GM21526 (cell line): ENCODE results near the gene PIK3CA.

ENCODE experiments used
- ATAC-seq: cut with Tn5 transposase; IDR thresholded peaks from one replicate; pipeline ENCODE4 v1.9.1; 2021; ENCODE audit warnings: moderate library complexity; ENCODE audit not compliant: unreplicated experiment, low FRiP score

PIK3CA gene

GRCh38 chr3:179156170-179156569 lies 8.0 kb downstream of the PIK3CA start:
- ATAC-seq: no peak

DNA sequence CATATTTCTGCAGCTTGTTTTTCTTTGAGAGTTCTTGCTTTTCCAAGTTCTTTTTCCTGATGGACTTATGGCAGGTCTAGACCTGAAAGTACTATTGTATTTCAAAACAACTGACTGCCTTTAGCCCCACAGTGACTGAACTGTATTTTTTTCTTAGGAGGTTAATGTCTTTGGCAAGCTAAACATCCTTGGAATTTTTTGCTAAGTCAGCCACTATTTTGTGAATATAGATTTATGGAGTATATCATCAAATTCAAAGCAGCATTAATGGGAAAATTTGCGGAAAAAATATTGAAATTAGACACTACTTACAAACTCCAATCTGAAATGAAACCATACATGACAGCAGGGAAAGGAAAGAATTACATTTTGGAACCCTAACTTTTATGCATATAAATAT lies 8.6 kb downstream of the PIK3CA start:
- ATAC-seq: no peak

GRCh38 chr3:179158336-179159039 lies 10.3 kb downstream of the PIK3CA start:
- no peak for ATAC-seq

GRCh38 chr3:179163503-179163902 lies 15.3 kb downstream of the PIK3CA start:
- ATAC-seq: no peak

DNA sequence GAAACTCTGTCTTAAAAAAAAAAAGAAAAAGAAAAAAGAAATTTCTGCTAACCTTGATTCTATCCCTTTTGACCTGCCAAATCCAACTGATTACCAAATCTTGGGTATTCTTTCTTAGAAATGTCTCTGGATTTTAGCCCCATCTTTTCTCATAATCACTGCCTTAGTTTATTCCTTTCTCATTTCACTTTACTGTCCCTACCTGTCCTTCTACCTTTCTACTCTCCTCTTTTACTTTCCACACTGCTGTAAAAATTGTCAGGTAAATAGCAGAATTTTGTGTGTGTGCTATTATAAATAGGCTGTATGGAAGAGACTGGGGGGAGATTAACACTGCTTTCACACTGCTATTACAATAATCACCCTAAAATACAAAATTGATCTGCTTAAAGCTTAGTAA lies 16.7 kb downstream of the PIK3CA start:
- ATAC-seq: no peak

GRCh38 chr3:179166561-179167201 lies 18.5 kb downstream of the PIK3CA start:
- ATAC-seq: no peak

DNA sequence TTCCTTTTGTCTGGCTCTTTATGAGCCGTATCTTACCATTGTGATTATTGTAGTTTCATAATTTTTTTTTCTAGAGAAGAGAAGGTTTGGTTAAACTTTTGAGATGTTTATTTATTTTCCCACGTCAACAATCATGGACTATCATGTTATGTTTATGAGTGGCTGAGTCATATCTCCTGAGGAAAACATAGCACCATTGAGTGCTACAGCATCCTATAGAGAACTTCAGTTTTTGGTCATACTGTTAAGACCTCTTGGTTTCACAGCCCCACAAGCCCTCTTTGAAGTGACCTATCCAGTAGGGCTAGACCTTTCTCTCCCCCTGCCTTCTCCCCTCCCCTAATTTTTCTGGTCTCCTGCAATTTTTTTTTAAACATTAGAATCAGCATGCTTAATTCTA lies 20.8 kb downstream of the PIK3CA start:
- no peak for ATAC-seq

DNA sequence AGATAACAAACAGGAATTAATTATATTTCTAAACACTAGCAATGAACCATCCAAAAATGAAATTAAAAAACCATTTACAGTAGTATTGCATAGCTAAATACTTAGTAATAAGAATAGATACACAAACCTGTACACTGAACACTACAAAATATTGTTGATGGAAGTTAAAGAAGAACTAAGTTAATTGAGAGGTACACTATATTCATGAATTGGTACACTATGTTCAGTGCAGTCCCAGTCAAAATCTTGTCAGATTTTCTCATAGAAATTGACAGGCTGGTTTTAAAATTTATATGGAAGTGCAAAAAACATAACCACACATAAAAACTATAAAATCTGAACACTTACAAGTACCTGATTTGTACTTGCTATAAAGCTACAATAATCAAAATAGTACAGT lies 24.4 kb downstream of the PIK3CA start:
- ATAC-seq: no peak

DNA sequence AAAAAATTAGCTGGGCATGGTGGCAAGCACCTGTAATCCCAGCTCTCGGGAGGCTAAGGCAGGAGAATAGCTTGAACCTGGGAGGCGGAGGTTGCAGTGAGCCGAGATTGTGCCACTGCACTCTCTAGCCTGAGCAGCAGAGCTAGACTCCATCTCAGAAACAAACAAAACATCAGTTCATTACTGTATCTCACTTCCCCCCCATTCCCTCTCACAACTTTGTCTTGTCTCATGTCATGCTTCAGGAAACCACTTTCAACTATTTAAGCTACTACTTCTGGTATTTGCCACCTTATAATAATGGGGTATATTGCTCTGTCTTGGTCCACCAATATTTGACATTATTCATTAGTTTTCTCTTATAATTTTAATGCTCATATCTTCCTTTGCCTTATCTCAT lies 26.2 kb downstream of the PIK3CA start:
- ATAC-seq: peak; percentile 66

DNA sequence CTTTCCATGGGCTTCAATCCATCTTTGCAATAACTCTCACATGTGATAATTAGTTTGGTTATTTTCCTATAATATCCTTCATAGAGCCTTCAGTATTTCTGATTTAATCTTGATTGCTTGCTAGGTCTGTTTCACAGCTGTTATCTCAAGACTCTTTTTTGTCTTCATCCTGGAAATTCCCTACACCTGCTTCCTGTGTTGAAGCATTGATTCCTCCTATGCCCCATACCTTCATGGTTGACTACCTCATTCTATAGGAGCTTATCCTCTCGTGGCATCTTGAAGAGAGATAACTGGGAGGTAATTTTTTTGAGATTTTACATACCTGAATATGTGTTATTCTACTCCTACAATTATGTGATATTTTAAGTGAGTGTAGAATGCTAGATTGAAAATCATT lies 26.7 kb downstream of the PIK3CA start:
- ATAC-seq: no peak

DNA sequence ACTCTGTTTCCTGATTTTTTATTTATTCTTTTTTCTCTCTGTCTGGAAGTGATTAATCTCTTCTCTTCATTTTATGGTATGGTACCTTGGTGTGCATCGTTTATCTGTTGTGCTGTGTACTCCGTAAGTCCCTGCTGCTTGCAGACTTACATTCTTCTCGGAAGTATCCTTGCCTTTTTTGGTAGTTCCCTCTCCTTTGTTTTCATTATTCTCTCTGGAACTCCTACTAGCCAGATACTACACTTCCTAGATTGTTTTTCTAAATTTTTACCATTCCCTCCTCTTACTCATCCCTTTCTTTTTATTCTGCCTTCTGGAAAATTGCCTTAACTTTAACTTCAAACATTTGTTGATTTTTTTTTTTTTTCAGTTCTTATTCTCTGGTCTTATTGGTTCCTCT lies 27.2 kb downstream of the PIK3CA start:
- ATAC-seq: no peak

DNA sequence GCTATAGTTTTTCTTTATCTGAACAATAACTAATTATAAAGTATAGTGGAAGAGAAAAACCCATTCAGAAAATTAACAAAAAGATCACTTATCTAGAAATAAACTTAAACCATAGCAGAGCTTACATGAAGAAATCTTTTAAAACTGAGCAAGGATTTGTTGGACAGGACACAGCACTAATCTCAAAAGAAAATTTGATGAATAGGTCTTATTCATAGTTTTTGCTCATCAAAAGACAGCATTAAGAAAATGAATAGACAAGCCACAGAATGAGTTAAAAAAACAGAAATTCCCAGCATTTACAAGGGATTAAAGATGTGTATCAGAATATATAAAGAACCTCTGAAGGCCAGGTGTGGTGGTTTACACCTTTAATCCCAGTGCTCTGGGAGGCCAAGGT lies 29.5 kb downstream of the PIK3CA start:
- ATAC-seq: no peak

DNA sequence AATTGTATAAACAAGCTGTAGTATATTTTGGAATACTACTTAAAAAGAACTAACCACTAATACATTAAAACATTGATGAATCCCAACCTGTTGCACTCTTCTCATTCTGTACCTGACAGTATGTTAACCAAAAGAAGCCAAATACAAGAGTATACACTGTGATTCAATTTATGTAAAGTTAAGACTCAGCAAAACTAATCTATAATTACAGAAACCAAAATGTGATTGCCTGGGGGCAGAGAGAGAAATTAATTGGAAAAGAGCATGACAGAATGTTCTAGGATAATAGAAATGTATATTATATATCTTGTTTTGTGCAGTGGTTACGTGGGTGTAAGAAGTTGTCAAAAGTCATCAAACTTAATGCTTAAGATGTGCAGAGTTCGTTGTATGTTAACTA lies 31.1 kb downstream of the PIK3CA start:
- ATAC-seq: no peak

DNA sequence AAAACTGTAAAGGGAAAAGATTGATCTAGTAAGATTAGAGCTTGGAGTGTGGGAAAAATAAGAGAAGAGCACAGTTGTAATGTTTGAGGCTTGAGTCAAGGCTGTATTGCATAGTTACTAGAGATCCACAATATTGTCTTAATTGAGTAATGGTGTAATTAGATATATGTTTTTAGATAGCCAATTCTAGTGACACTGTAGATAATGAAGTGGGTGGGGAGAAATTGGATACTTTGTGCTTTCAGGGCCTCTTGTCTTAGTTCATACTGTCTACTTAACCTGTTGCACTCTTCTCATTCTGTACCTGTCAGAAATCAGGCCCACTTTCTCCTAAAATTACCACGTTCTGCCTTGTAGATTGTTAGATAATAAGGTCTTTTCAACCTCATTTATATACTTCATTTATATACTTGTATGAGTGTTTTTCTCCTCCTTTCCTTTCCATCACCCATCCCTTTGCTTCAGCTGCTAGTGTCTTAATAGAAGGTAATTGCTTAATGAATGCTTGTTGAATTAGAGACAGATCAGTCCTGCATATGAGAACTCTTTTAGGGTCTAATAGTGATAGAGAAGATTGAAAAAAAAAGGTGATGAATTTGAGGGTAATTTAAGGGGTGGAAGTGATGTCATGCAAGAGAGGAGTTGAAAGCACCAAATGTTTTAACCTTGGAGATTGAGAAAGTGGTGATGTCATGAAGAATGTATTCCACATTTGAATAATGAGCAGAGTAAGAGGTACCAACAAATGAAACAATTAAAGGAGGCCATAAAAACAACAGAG lies 32.0 kb downstream of the PIK3CA start:
- ATAC-seq: no peak

GRCh38 chr3:179181021-179181472 lies 32.9 kb downstream of the PIK3CA start:
- ATAC-seq: peak; percentile 64

DNA sequence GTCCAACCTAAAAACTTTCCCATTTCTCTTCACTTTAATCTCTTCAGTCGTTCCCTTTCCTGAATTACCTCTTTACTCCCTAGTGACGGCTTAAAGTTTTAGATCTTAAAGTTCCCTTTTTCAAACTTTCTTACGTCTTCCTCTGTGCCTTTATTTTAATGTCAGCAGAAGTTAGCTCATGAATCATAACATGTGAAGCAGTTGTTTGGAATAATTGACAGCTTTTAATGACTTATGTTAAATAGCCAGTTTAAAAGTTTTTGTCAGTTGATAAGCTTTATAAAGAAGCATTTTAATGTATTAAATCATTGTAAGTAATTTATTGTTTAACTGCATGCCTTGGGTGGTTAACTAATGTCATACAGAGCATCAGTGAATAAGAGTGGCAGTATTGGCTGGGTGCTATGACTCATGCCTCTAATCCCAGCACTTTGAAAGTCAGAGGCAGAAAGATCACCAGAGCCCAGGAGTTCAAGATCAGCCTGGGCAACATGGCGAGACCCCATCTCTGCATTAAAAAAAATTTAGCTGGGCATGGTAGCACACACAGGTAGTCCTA lies 33.9 kb downstream of the PIK3CA start:
- ATAC-seq: no peak

DNA sequence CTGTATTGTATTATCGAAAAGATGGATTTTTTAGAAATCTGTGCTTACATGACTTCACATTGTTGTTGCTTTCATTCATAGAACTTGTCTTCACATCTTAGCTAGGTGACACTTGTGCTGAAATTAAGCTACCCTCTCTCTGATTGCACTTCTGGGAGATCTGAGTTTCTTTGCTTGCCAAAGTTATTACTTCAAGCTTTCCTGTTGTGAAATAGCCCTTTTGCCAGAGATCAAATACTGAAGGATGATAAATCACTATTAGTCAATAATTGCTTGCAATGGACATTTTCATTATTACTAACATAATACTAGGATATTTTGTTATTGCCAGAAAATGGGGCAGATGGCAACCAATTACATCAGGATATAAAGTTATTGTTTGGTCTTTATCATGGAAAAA lies 34.7 kb downstream of the PIK3CA start:
- no peak for ATAC-seq

- no peak for ATAC-seq
These were observed 36.7 kb downstream of the PIK3CA start for GRCh38 chr3:179184826-179185225.

DNA sequence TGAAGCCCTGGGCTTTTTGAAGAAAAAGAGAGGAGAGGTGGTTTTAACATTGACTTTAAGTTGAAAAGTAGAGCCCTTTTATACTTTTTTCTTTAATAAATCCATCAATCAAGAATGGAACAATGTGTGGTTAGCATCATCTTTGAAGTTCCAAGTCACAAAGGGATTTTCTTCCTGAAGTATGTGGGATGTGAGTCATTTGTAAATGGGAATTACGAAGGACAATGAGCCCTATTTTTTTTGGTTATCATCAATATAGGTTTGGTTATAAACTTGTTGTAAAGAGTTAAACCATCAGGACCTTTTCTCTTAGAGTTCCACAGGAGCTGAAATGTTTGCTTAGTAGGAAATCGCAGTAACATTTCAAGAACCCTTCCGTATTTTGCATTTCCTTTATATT lies 38.3 kb downstream of the PIK3CA start:
- ATAC-seq: no peak

- no peak for ATAC-seq
These were observed 41.6 kb downstream of the PIK3CA start for GRCh38 chr3:179189759-179190158.

- no peak for ATAC-seq
These were observed 42.4 kb downstream of the PIK3CA start for GRCh38 chr3:179190581-179190980.
